ENCODE measurements around the gene ZDHHC11.

DNA sequence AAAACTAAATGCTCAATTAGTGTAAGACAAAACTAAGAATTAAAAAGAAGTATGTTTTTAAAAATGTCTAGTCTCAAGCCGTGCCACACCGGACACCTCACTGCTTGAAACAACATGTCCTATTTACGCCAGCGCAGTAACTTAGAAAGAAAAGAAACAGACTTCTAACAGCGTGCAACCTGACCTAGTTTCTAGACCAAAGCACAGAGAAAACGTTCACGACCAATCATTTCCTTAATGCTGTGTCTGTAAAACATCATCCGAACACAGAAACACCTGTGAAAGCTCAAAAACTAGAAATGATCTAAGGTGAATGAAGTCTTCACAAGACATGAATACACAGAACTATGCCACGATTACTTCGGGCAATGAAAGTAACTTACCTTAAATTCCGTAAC lies 37.9 kb upstream of the ZDHHC11 start:
- TF ChIP-seq CTCF (IDR thresholded peaks at IDR 0.05) (no peak), POLR2A (IDR thresholded peaks at IDR 0.05) (no peak), EP300 (IDR thresholded peaks at IDR 0.05) (no peak), POLR2AphosphoS5 (IDR thresholded peaks at IDR 0.05) (no peak)

All from upper lobe of left lung (tissue), 4 donors.